ENCODE measurements around the gene EP400.
"Not testable (repeated sequence)": the region's sequence is repeated elsewhere in the genome, so short reads cannot be mapped to it uniquely, and the experiment has no call there.

Gene EP400

GRCh38 chr12:132089407-132089910, 139.7 kb downstream of the EP400 start:
- Mint-ChIP-seq H3K27ac (no peak overlapping the region), H3K36me3 (peaks cover 66% of the 10 kb centered on the region), H3K4me1 (peaks cover 27% of the 10 kb centered on the region), H3K4me3 (no peak overlapping the region), H3K9me3 (no peaks in the 10 kb centered on the region)
- DNase-seq (ENCODE audit: low spot score in 2 of 2) = no peak
- ATAC-seq = no peak

GRCh38 chr12:132094269-132094891, 144.6 kb downstream of the EP400 start:
- Mint-ChIP-seq H3K27ac (no peak overlapping the region), H3K36me3 (peaks cover 66% of the 10 kb centered on the region), H3K9me3 (peaks cover 4% of the 10 kb centered on the region), H3K4me3 (no peak overlapping the region), H3K4me1 (peaks cover 17% of the 10 kb centered on the region)
- ATAC-seq = no peak
- no peak for DNase-seq (ENCODE audit: low spot score in 2 of 2)

GRCh38 chr12:132095520-132096409, 146.0 kb downstream of the EP400 start:
- Mint-ChIP-seq H3K27ac (peak overlapping the region; percentile 88), H3K4me1 (peaks cover 8% of the 10 kb centered on the region), H3K4me3 (no peak overlapping the region), H3K9me3 (peaks cover 4% of the 10 kb centered on the region), H3K36me3 (peaks cover 61% of the 10 kb centered on the region)
- ATAC-seq (no peak), DNase-seq (ENCODE audit: low spot score in 2 of 2) (no peak)

- ATAC-seq = no peak
Observed at GRCh38 chr12:132099739-132100138, 150.0 kb downstream of the EP400 start.

GRCh38 chr12:132100306-132101065, 150.7 kb downstream of the EP400 start:
- Mint-ChIP-seq H3K27ac (no peak overlapping the region), H3K4me1 (peaks cover 7% of the 10 kb centered on the region), H3K36me3 (peaks cover 37% of the 10 kb centered on the region), H3K4me3 (no peak overlapping the region), H3K9me3 (peaks cover 4% of the 10 kb centered on the region)
- DNase-seq (ENCODE audit: low spot score in 2 of 2) (no peak), ATAC-seq (no peak)

More at GRCh38 chr12:132099739-132100138, 150.0 kb downstream of the EP400 start:
- DNase-seq (ENCODE audit: low spot score in 2 of 2) = no peak
- no peak overlapping the region for H3K4me3 Mint-ChIP-seq
- H3K36me3 Mint-ChIP-seq = peaks cover 41% of the 10 kb centered on the region
- H3K4me1 Mint-ChIP-seq = peaks cover 8% of the 10 kb centered on the region
- H3K9me3 Mint-ChIP-seq = peaks cover 4% of the 10 kb centered on the region
- H3K27ac Mint-ChIP-seq = peak overlapping the region; percentile 26

GRCh38 chr12:132102297-132102696, 152.6 kb downstream of the EP400 start:
- DNase-seq (ENCODE audit: low spot score in 2 of 2) (no peak), ATAC-seq (no peak)
- H3K4me1 Mint-ChIP-seq = no peaks in the 10 kb centered on the region
- H3K9me3 Mint-ChIP-seq = no peaks in the 10 kb centered on the region
- H3K27ac Mint-ChIP-seq = no peak overlapping the region
- H3K36me3 Mint-ChIP-seq = peaks cover 34% of the 10 kb centered on the region
- no peak overlapping the region for H3K4me3 Mint-ChIP-seq

- peaks cover 39% of the 10 kb centered on the region for H3K36me3 Mint-ChIP-seq
Observed at GRCh38 chr12:132103072-132103471, 153.3 kb downstream of the EP400 start.

GRCh38 chr12:132103542-132104308, 154.0 kb downstream of the EP400 start:
- Mint-ChIP-seq H3K4me1 (no peaks in the 10 kb centered on the region), H3K9me3 (no peaks in the 10 kb centered on the region), H3K36me3 (peaks cover 39% of the 10 kb centered on the region), H3K4me3 (no peak overlapping the region), H3K27ac (no peak overlapping the region)
- DNase-seq (ENCODE audit: low spot score in 2 of 2) = no peak
- ATAC-seq = no peak

More at GRCh38 chr12:132103072-132103471, 153.3 kb downstream of the EP400 start:
- ATAC-seq; H3K4me1 Mint-ChIP-seq; H3K27ac Mint-ChIP-seq; H3K9me3 Mint-ChIP-seq; DNase-seq (ENCODE audit: low spot score in 2 of 2); H3K4me3 Mint-ChIP-seq: not testable (repeated sequence)

GRCh38 chr12:132105467-132105866, 155.7 kb downstream of the EP400 start:
- Mint-ChIP-seq H3K4me3 (no peak overlapping the region), H3K36me3 (peaks cover 35% of the 10 kb centered on the region), H3K27ac (no peak overlapping the region), H3K9me3 (no peaks in the 10 kb centered on the region), H3K4me1 (no peaks in the 10 kb centered on the region)
- DNase-seq (ENCODE audit: low spot score in 2 of 2) = no peak
- ATAC-seq = no peak

- no peak for DNase-seq (ENCODE audit: low spot score in 2 of 2)
- Mint-ChIP-seq H3K9me3 (no peaks in the 10 kb centered on the region), H3K27ac (no peak overlapping the region), H3K4me3 (no peak overlapping the region), H3K4me1 (no peaks in the 10 kb centered on the region), H3K36me3 (peaks cover 42% of the 10 kb centered on the region)
- ATAC-seq = no peak
Observed at GRCh38 chr12:132106921-132107320, 157.2 kb downstream of the EP400 start.

- Mint-ChIP-seq H3K4me3 (no peak overlapping the region), H3K9me3 (no peaks in the 10 kb centered on the region), H3K27ac (no peak overlapping the region), H3K4me1 (no peaks in the 10 kb centered on the region), H3K36me3 (peaks cover 55% of the 10 kb centered on the region)
- DNase-seq (ENCODE audit: low spot score in 2 of 2) (no peak), ATAC-seq (no peak)
Observed at GRCh38 chr12:132108211-132108832, 158.6 kb downstream of the EP400 start.

GRCh38 chr12:132109741-132110140, 160.0 kb downstream of the EP400 start:
- peaks cover 69% of the 10 kb centered on the region for H3K36me3 Mint-ChIP-seq
- H3K27ac Mint-ChIP-seq = no peak overlapping the region
- no peaks in the 10 kb centered on the region for H3K9me3 Mint-ChIP-seq

GRCh38 chr12:132110677-132111076, 160.9 kb downstream of the EP400 start:
- Mint-ChIP-seq H3K4me3 (no peak overlapping the region), H3K27ac (no peak overlapping the region), H3K36me3 (peaks cover 78% of the 10 kb centered on the region), H3K9me3 (no peaks in the 10 kb centered on the region), H3K4me1 (no peaks in the 10 kb centered on the region)
- ATAC-seq = no peak
- no peak for DNase-seq (ENCODE audit: low spot score in 2 of 2)

More at GRCh38 chr12:132109741-132110140, 160.0 kb downstream of the EP400 start:
- no peak for ATAC-seq
- no peak for DNase-seq (ENCODE audit: low spot score in 2 of 2)
- H3K4me1 Mint-ChIP-seq = no peaks in the 10 kb centered on the region
- H3K4me3 Mint-ChIP-seq = no peak overlapping the region

- H3K36me3 Mint-ChIP-seq = peaks cover 73% of the 10 kb centered on the region
- H3K4me1 Mint-ChIP-seq = no peaks in the 10 kb centered on the region
- ATAC-seq = no peak
Observed at GRCh38 chr12:132111654-132112304, 162.0 kb downstream of the EP400 start.

More at GRCh38 chr12:132111654-132112304, 162.0 kb downstream of the EP400 start:
- Mint-ChIP-seq H3K4me3 (no peak overlapping the region), H3K9me3 (no peaks in the 10 kb centered on the region), H3K27ac (no peak overlapping the region)
- no peak for DNase-seq (ENCODE audit: low spot score in 2 of 2)

Data from stimulated activated effector memory CD8-positive, alpha-beta T cell treated with anti-CD3 and anti-CD28 coated beads, Interleukin-12 subunit alpha, Interleukin-12 subunit beta, amount 100 ng/mL, for 72 hours (primary cell).